HepG2 (cell line): ENCODE data around the gene MUTYH. TPM values are rescaled to one million over a fixed set of nuclear protein-coding genes. Genes with fewer than 3 reads are reported as not detected.

Source experiments
- DPF2 ChIP-seq: sonication (generic); formaldehyde crosslinking; IDR thresholded peaks from 2 replicates; pipeline ENCODE4 v1.4.0; 2020; ENCODE audit warnings: mild to moderate bottlenecking, low read depth, missing genetic modification reagents, borderline replicate concordance
- GATAD1 ChIP-seq: IDR thresholded peaks from 2 replicates; pipeline ENCODE4 v1.6.1; 2016; ENCODE audit warnings: missing genetic modification reagents, missing compliant biosample characterization
- KIAA2018 ChIP-seq: sonication (generic); formaldehyde crosslinking; IDR thresholded peaks from 2 replicates; pipeline ENCODE4 v1.5.0; 2020; ENCODE audit warnings: mild to moderate bottlenecking, missing genetic modification reagents, borderline replicate concordance
- MTA1 ChIP-seq: sonication (generic); formaldehyde crosslinking; IDR thresholded peaks from 2 replicates; pipeline ENCODE4 v1.4.0; 2020; ENCODE audit warnings: missing genetic modification reagents, mild to moderate bottlenecking, borderline replicate concordance
- PAF1 ChIP-seq: IDR thresholded peaks from 2 replicates; pipeline ENCODE4 v1.6.1; 2016; ENCODE audit warnings: missing genetic modification reagents, missing compliant biosample characterization
- POLR2G ChIP-seq: fragments of 200-400 bp; formaldehyde crosslinking; IDR thresholded peaks from 2 replicates; pipeline ENCODE4 v1.6.1; 2018; ENCODE audit warnings: mild to moderate bottlenecking, low read depth, low read length, moderate library complexity
- RARG ChIP-seq: sonication (generic); formaldehyde crosslinking; IDR thresholded peaks from 2 replicates; pipeline ENCODE4 v1.4.0; 2020; ENCODE audit warnings: low read depth, mild to moderate bottlenecking, missing genetic modification reagents
- SIN3B ChIP-seq: fragments of 150-350 bp; IDR thresholded peaks from 2 replicates; pipeline ENCODE4 v1.6.1; 2014; ENCODE audit warnings: low read length
- TFDP2 ChIP-seq: sonication (generic); formaldehyde crosslinking; IDR thresholded peaks from 2 replicates; pipeline ENCODE4 v1.4.0; 2020; ENCODE audit warnings: missing genetic modification reagents
- ZFP36L1 ChIP-seq: sonication (generic); formaldehyde crosslinking; IDR thresholded peaks from 2 replicates; pipeline ENCODE4 v1.8.0; 2022; ENCODE audit warnings: mild to moderate bottlenecking, missing genetic modification reagents, moderate library complexity
- ZNF280D ChIP-seq: sonication (generic); formaldehyde crosslinking; IDR thresholded peaks from 2 replicates; pipeline ENCODE4 v1.5.1; 2020; ENCODE audit warnings: mild to moderate bottlenecking, missing genetic modification reagents
- ZNF441 ChIP-seq: sonication (generic); formaldehyde crosslinking; IDR thresholded peaks from 2 replicates; pipeline ENCODE4 v1.7.0; 2021; ENCODE audit warnings: missing genetic modification reagents, borderline replicate concordance
- ZNF775 ChIP-seq: sonication (generic); formaldehyde crosslinking; IDR thresholded peaks from 2 replicates; pipeline ENCODE4 v1.4.0; 2020; ENCODE audit warnings: missing genetic modification reagents, mild to moderate bottlenecking, moderate library complexity, borderline replicate concordance
- ZNF776 ChIP-seq: sonication (generic); formaldehyde crosslinking; IDR thresholded peaks from 2 replicates; pipeline ENCODE4 v1.4.0; 2020; ENCODE audit warnings: mild to moderate bottlenecking, missing genetic modification reagents
- polyA plus RNA-seq, 8 experiments: library from polyadenylated mRNA; depleted of rRNA in 3 of 8; stranded (reverse) in 7 of 8; unstranded in 1 of 8; fragments of >200 nt; fragmentation: Illumina TruSeq in 4 of 8; extraction: Trizol in 4 of 8; gene quantifications; 2 replicates each; pipeline versions ENCODE4 v1.2.1 to v1.2.3, GENCODE V29; 2011 to 2016; ENCODE audit warnings: low read depth in 4 of 8, missing spikeins in 1 of 8, mixed read lengths in 1 of 8; ENCODE audit not compliant: insufficient read depth in 1 of 8
- total RNA-seq, 5 experiments: library from RNA; depleted of rRNA; stranded (reverse); fragments of >200 nt; fragmentation: Illumina TruSeq; extraction: Trizol; gene quantifications; 2 replicates each; pipeline ENCODE4 v1.2.3, GENCODE V29; 2016; ENCODE audit warnings: low read depth in 1 of 5
- TF ChIP-seq, protein P1 (sequence below): sonication (generic); formaldehyde crosslinking; IDR thresholded peaks from 2 replicates; pipeline ENCODE4 v1.8.0; 2023; ENCODE audit warnings: mild to moderate bottlenecking, missing genetic modification reagents

MUTYH gene
- total and polyA plus RNA-seq, 2 of the 13 experiments (the other 11 are each of a cell fraction or from before 2014, with no cell fraction given): 16.3 to 17.1 TPM

- TF ChIP-seq DPF2 (CRISPR knock-in tag) (no peak), ZNF280D (CRISPR knock-in tag) (peak; percentile 93), ZNF775 (no peak), TFDP2 (peak; percentile 92), MTA1 (peak; percentile 82; the same call in 1 of the 2 replicates), ZFP36L1 (CRISPR knock-in tag) (peak; percentile 97), PAF1 (CRISPR knock-in tag) (no peak), ZNF776 (peak; percentile 34; the same call in 1 of the 2 replicates), ZNF441 (CRISPR knock-in tag) (peak; percentile 20; the same call in 1 of the 2 replicates), SIN3B (peak; percentile 28; the same call in 1 of the 2 replicates), RARG (CRISPR knock-in tag) (no peak), POLR2G (peak; percentile 97), GATAD1 (CRISPR knock-in tag) (peak; percentile 82; the same call in 1 of the 2 replicates), KIAA2018 (peak; percentile 77; the same call in 1 of the 2 replicates)
- TF ChIP-seq, protein P1, sequence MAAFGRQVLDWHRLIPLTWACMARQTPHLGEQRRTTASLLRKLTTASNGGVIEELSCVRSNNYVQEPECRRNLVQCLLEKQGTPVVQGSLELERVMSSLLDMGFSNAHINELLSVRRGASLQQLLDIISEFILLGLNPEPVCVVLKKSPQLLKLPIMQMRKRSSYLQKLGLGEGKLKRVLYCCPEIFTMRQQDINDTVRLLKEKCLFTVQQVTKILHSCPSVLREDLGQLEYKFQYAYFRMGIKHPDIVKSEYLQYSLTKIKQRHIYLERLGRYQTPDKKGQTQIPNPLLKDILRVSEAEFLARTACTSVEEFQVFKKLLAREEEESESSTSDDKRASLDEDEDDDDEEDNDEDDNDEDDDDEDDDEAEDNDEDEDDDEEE (CRISPR knock-in tag): no peak; the same call in 1 of the 2 replicates
Measured at GRCh38 chr1:45339789-45340558, at the start of gene MUTYH, which contains the start of gene TOE1 (continued).
